ENCODE results near the gene CLASP1. TPM values are rescaled to one million over a fixed set of nuclear protein-coding genes. Genes with fewer than 3 reads are reported as not detected.

The CLASP1 gene
- total RNA-seq, 1 experiment from 2014 or later, result 49.2 TPM

DNA sequence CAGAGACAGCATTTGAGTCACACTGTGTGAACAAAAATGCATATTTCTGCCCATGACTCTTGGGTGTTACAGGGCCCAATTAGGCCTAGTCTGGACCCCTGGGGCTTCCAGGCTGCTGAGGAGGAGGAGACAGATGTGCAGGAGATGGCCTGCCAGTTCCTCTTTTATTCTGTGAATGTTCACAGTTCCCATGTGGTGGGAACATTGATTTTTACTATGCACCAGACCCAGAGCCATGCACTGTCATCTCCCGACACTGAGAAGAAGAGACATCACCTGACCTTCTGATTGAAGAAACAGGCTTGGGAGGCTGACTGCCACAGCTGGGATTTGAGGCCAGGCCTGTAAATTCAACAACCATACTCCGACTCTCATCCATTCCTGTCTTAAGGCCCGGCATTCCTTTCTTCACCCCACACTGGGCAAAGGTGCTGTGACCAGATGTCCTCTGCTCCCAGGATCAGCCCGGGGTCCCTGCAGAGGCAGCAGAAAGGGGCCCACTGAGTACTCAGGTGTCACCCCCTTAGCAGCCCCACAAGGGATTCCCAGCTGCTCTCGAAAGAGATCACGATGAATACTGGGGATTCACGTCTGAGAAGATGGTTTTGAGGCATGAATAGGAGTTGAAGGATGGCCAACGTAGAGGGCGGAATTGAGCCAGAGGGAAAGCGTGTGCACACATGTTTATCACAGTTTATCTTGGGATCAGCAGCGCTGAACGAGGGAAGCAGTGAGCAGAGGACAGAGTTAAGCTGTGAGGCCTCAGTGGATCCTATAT, 360.6 kb downstream of the CLASP1 start:
- no peaks in the 10 kb centered on the region for H3K9me3 ChIP-seq (ENCODE audit: control insufficient read depth, insufficient read depth, low read depth, low read length)
- ChIA-PET POLR2A (no interaction called here), CTCF (interaction anchor here (0.6 kb wide), 1 partner anchor 23 kb away, joined by 4 read pairs; no protein-coding TSS in a partner anchor)
- intact Hi-C loops (cut with micrococcal nuclease; ENCODE audit: unreplicated experiment) (no loop called here), in situ Hi-C loops (cut with HindIII; ENCODE audit: low pct_unique_long_range_greater_than_20kb, low sequenced_read_pairs) (no loop called here)
- H3K4me3 ChIP-seq (ENCODE audit: low read depth in 2 of 2, low read length in 2 of 2), result no peak overlapping the region
- H3K27me3 ChIP-seq (ENCODE audit: control insufficient read depth, insufficient read depth, low read length), result peaks cover 6% of the 10 kb centered on the region
- DNase-seq (ENCODE audit: low read depth, low spot score) (no peak), ATAC-seq (no peak)
- TF ChIP-seq, protein P1, sequence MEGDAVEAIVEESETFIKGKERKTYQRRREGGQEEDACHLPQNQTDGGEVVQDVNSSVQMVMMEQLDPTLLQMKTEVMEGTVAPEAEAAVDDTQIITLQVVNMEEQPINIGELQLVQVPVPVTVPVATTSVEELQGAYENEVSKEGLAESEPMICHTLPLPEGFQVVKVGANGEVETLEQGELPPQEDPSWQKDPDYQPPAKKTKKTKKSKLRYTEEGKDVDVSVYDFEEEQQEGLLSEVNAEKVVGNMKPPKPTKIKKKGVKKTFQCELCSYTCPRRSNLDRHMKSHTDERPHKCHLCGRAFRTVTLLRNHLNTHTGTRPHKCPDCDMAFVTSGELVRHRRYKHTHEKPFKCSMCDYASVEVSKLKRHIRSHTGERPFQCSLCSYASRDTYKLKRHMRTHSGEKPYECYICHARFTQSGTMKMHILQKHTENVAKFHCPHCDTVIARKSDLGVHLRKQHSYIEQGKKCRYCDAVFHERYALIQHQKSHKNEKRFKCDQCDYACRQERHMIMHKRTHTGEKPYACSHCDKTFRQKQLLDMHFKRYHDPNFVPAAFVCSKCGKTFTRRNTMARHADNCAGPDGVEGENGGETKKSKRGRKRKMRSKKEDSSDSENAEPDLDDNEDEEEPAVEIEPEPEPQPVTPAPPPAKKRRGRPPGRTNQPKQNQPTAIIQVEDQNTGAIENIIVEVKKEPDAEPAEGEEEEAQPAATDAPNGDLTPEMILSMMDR (IDR thresholded peaks at IDR 0.05), result no peak
- TF ChIP-seq REST (IDR thresholded peaks at IDR 0.05; ENCODE audit: insufficient read depth in 1 of 2, low read depth in 2 of 2, low read length in 1 of 2), result no peak
- no peak for TF ChIP-seq TCF7L2 (IDR thresholded peaks at IDR 0.05; ENCODE audit: low read depth, low read length)
- no peak for TF ChIP-seq POLR2AphosphoS5 (IDR thresholded peaks at IDR 0.05; ENCODE audit: low read depth, low read length)
- TF ChIP-seq SIN3A (IDR thresholded peaks at IDR 0.05; ENCODE audit: borderline replicate concordance, insufficient read depth, low read depth, low read length), result no peak
- H3K4me1 ChIP-seq (ENCODE audit: control insufficient read depth, insufficient read depth, low read length), result 0 out of 2 replicates have a peak, but pooled peaks cover 3% of the 10 kb centered on the region
- no peak overlapping the region for H3K27ac ChIP-seq (ENCODE audit: low read length)
- H3K36me3 ChIP-seq (ENCODE audit: control insufficient read depth, insufficient read depth, low read length), result no peaks in the 10 kb centered on the region
- no TSS peak for BruUV-seq (replicated peaks)

- no peak for ATAC-seq
Measured at GRCh38 chr2:121287956-121288355, 361.3 kb downstream of the CLASP1 start.

More at GRCh38 chr2:121287956-121288355, 361.3 kb downstream of the CLASP1 start:
- in situ Hi-C loops (cut with HindIII; ENCODE audit: low pct_unique_long_range_greater_than_20kb, low sequenced_read_pairs) (no loop called here), intact Hi-C loops (cut with micrococcal nuclease; ENCODE audit: unreplicated experiment) (no loop called here)
- Histone ChIP-seq H3K27ac (ENCODE audit: low read length) (no peak overlapping the region), H3K9me3 (ENCODE audit: control insufficient read depth, insufficient read depth, low read depth, low read length) (no peaks in the 10 kb centered on the region), H3K36me3 (ENCODE audit: control insufficient read depth, insufficient read depth, low read length) (no peaks in the 10 kb centered on the region), H3K27me3 (ENCODE audit: control insufficient read depth, insufficient read depth, low read length) (peaks cover 7% of the 10 kb centered on the region), H3K4me3 (ENCODE audit: low read depth in 2 of 2, low read length in 2 of 2) (no peak overlapping the region), H3K4me1 (ENCODE audit: control insufficient read depth, insufficient read depth, low read length) (0 out of 2 replicates have a peak, but pooled peaks cover 3% of the 10 kb centered on the region)
- ChIA-PET POLR2A (no interaction called here), CTCF (interaction anchor here (0.6 kb wide), 1 partner anchor 940 kb away, joined by 7 read pairs; no protein-coding TSS in a partner anchor)
- no peak for DNase-seq (ENCODE audit: low read depth, low spot score)
- no TSS peak for BruUV-seq (replicated peaks)
- TF ChIP-seq, protein P1 (IDR thresholded peaks at IDR 0.05), result no peak
- no peak for TF ChIP-seq SIN3A (IDR thresholded peaks at IDR 0.05; ENCODE audit: borderline replicate concordance, insufficient read depth, low read depth, low read length)
- no peak for TF ChIP-seq TCF7L2 (IDR thresholded peaks at IDR 0.05; ENCODE audit: low read depth, low read length)
- no peak for TF ChIP-seq POLR2AphosphoS5 (IDR thresholded peaks at IDR 0.05; ENCODE audit: low read depth, low read length)
- TF ChIP-seq REST (IDR thresholded peaks at IDR 0.05; ENCODE audit: insufficient read depth in 1 of 2, low read depth in 2 of 2, low read length in 1 of 2), result no peak
